HG03469 (cell line): ENCODE results near the gene C6orf89.

Experiments used
- ATAC-seq: cut with Tn5 transposase; IDR thresholded peaks from one replicate; pipeline ENCODE4 v1.9.1; 2021; ENCODE audit warnings: mild to moderate bottlenecking, moderate library complexity, moderate number of reproducible peaks; ENCODE audit not compliant: unreplicated experiment

C6orf89 gene

GRCh38 chr6:36852481-36853147 is 33.1 kb upstream of the C6orf89 start:
- no peak for ATAC-seq

- ATAC-seq, result no peak
These were observed 32.4 kb upstream of the C6orf89 start for GRCh38 chr6:36853325-36853724.

DNA sequence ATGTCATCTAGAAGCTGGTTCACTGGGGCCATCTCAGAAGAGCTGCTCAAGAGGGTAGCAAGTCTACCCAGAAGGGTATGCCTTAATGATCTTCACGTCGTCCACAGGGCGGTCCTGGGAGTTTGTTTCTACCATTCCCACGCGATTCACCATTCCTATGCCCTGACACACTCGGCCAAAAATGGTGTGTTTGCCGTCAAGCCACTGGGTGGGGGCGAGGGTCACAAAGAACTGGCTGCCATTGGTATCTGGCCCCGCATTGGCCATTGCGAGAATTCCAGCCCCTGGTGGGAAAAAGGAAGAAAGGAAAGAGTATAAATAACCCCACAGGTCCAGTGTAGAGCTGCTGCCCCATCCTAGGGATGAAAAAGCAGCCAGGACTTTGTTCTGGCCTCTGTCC is 30.0 kb upstream of the C6orf89 start:
- no peak for ATAC-seq

GRCh38 chr6:36856277-36856676 is 29.5 kb upstream of the C6orf89 start:
- no peak for ATAC-seq

- no peak for ATAC-seq
These were observed 28.4 kb upstream of the C6orf89 start for GRCh38 chr6:36857325-36857724.

DNA sequence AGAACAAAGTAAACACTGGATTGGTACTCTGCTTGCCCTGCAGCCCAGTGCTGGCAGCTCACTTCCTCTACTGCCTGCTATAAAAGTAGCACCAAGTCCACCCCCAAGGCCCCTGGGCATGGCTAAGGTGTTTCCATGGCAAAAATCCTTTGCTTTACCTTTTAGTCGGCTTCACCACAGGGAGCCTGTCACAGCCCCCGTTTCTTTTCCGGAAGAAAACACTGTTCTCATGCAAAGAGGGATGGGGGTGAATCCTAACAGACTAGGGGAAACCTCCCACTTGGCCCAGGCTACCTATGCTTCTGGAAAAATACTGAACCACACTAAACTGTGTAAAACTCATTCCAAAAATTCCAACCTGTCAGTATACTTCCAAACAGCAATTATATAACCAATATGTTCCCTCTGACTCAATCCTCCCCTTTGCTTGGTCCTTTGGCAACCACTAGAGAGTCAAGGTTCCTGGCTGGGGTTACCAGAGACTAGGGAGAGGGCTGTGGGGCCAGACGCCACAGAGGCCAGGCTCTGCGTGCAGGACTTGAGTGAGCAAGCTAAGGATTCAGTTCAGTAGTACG is 27.3 kb upstream of the C6orf89 start:
- ATAC-seq, result no peak

- ATAC-seq, result no peak
These were observed 25.6 kb upstream of the C6orf89 start for GRCh38 chr6:36860126-36860525.

GRCh38 chr6:36862164-36862847 is 23.4 kb upstream of the C6orf89 start:
- no peak for ATAC-seq

- no peak for ATAC-seq
These were observed 22.8 kb upstream of the C6orf89 start for GRCh38 chr6:36862848-36863382.

DNA sequence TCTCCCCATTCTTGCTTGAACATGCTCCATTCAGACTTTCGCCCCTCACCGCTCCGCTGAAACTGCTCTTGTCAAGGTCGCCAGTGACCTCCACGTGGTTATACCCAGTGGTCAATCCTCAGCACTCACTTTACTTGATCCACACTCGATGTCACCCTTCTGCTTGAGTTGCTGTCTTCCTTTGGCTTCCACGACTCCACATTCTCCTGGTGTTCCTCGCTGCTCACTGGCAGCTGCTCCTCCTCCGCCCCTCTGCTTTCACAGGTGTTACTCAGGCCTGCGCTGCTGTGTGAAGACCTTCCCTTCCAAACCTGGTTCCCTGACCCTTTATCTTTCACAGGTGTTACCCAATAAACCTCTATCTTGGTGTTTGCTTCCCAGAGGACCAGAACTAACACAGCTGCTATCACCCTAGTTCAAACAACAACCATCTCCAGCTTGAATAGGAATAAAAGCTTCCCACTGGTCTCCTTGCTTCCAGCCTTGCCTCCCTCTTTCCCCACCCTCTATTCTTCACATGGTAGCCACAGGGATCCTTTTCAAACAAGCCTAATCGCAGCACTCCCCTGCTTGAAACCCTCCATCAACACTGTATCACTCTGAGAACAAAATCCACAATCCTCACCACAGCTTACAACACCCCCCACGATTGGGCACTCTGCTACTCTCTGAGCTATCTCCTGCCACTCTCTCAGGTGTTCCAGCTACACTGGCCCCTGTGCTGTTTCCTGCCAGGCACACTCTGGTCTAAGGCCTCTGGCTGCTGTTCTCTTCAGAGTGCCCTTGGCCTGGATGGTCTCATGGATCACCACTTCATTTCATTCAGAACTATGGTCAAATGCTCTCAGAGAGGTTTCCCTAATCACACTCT is 21.8 kb upstream of the C6orf89 start:
- ATAC-seq, result no peak

DNA sequence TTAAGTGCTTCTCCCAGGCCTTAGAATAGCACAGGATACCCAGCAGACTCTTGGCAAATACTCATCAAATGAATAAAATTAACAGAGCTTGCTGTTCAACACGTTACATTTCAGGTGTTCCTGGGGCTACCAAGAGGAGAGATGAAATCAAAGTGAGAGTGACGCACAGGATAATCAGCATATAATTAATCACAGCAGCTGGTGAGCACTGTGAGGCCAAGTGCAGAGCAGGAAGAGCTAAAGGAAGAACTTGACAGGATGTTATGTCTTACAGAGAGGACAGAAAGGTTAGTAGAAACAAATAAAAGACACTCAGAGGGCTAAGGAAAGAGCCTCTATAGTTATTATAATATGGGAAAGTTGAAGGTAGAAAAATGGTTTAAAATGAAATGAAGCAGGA is 19.9 kb upstream of the C6orf89 start:
- no peak for ATAC-seq

DNA sequence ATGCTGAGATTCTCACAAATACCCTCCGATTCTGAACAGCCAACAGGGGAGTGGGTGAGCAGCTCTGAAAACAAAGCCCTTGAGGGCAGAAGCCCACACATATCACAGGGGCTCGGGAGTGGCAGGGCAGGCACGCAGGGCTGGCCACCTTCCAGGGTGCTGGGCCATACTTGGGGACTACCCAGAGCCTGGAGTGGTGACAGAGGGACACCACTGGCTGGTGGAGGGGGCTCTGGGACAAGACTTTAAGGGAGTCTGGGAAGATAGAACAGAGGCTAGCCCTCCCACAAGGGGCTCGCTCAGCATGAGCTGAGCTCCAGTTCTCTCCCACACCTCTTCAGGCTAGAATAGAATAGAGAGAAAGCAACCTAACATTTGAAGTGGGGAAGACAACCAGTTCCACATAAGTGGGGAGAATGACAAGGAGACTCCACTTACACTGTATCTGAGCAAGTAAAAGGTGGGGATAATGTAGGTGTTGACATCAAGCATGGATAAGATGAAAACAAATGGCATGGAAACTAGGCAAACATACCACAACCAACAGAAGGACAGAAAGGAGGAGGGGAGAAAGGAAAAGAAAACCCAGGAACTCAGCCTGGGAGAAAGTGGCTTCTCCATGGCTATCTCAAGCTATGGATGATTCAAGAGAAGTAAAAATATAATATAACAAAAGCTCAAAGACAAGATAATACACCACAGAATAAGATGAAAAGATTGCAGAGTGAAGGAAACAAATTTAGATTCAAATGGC is 18.1 kb upstream of the C6orf89 start:
- ATAC-seq, result no peak

DNA sequence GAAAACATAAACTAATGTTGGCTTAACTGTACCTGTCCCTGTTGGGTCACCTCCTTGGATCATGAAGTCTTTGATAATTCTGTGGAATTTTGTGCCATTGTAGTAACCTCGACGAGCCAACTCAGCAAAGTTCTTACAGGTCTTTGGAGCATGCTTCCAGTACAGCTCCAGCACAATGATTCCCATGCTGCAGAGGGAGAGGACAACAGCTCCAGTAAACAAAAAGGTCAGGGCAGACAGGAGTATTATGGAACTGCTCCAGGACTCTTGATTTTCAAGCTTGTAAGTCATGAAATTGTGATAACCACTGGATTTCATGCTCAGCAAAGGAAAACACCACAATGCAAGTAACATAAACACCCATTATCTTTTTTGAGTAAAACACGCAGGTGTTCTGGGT is 14.1 kb upstream of the C6orf89 start:
- ATAC-seq, result no peak

DNA sequence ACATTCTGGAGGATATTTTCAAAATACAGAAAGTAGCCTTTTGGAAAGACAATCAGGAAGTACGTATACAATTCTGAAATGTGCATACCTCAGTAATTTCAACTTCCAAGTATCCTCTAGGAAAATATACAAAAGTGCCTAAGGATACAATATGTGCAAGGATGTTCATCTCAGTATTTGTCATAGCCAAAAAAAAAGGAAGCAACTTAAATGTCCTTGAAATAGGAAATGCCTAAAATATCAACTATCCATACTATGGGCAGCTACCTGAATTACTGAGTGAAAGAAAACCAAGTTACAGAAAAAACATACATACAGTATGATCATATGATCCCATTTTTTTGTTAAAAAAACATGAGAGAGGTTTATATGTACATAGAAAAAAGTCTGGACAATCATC is 12.6 kb upstream of the C6orf89 start:
- ATAC-seq, result no peak

- no peak for ATAC-seq
These were observed 11.9 kb upstream of the C6orf89 start for GRCh38 chr6:36873612-36874442.

GRCh38 chr6:36874443-36875249 is 11.1 kb upstream of the C6orf89 start, which contains the start of gene PPIL1:
TSS of gene PPIL1 (minus strand) at chr6:36874803. CDS start at chr6:36874772, 31 bp downstream.
- no peak for ATAC-seq

DNA sequence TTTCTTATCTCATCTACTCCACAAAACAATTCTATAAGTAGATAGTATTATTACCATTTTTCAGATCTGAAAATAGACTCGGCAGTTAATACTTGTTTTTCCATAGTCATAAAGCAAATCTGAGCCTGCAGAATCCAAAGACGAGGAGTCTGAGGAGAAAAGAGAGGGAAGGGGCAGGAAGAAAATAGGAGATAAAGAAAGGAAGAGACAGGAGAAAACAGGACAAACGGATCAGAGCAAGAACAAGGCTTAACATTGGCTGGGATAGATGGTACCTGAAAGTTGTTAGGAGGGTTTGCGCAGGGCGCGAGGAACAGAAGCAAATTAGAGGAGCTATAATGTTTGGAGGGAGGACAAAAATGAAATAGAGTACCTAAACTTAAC is 10.5 kb upstream of the C6orf89 start:
- no peak for ATAC-seq

GRCh38 chr6:36884610-36885009 is 1.1 kb upstream of the C6orf89 start:
- ATAC-seq, result no peak
